Hematopoietic multipotent progenitor cell treated with erythropoietin and hydrocortisone succinate and interleukin-3 and kit ligand, for 17 days (in vitro differentiated cells): ENCODE measurements around the gene BANK1.

Experiments
- DNase-seq: peaks from one replicate; pipeline ENCODE4 v3.0.0-alpha.2; 2015; ENCODE audit warnings: low spot score

The BANK1 gene

GRCh38 chr4:101961144-101961543, 170.6 kb downstream of the BANK1 start:
- DNase-seq, result no peak

- DNase-seq, result no peak
These were observed 177.3 kb downstream of the BANK1 start for GRCh38 chr4:101967697-101968346.

- DNase-seq, result no peak
These were observed 177.8 kb downstream of the BANK1 start for GRCh38 chr4:101968364-101968763.

GRCh38 chr4:101969965-101970364, 179.4 kb downstream of the BANK1 start:
- DNase-seq, result no peak

GRCh38 chr4:101970547-101971155, 180.1 kb downstream of the BANK1 start:
- no peak for DNase-seq

GRCh38 chr4:101972791-101973190, 182.3 kb downstream of the BANK1 start:
- DNase-seq, result no peak

- no peak for DNase-seq
These were observed 182.8 kb downstream of the BANK1 start for GRCh38 chr4:101973361-101973760.

GRCh38 chr4:101977076-101977475, 186.5 kb downstream of the BANK1 start:
- DNase-seq, result no peak

- no peak for DNase-seq
These were observed 191.2 kb downstream of the BANK1 start for GRCh38 chr4:101981756-101982155.

GRCh38 chr4:101983835-101984234, 193.3 kb downstream of the BANK1 start:
- DNase-seq, result no peak

GRCh38 chr4:101987623-101988243, 197.2 kb downstream of the BANK1 start:
- no peak for DNase-seq

GRCh38 chr4:101989551-101989950, 199.0 kb downstream of the BANK1 start:
- DNase-seq, result no peak

GRCh38 chr4:101992446-101992845, 201.9 kb downstream of the BANK1 start:
- no peak for DNase-seq

- no peak for DNase-seq
These were observed 202.7 kb downstream of the BANK1 start for GRCh38 chr4:101993002-101993841.

GRCh38 chr4:101993842-101994775, 203.6 kb downstream of the BANK1 start:
- no peak for DNase-seq

- no peak for DNase-seq
These were observed 217.5 kb downstream of the BANK1 start for GRCh38 chr4:102007959-102008425.

- DNase-seq, result no peak
These were observed 218.2 kb downstream of the BANK1 start for GRCh38 chr4:102008711-102009110.

- DNase-seq, result no peak
These were observed 231.8 kb downstream of the BANK1 start for GRCh38 chr4:102022343-102022742.

- no peak for DNase-seq
These were observed 237.4 kb downstream of the BANK1 start for GRCh38 chr4:102027961-102028360.

GRCh38 chr4:102031406-102031805, 240.9 kb downstream of the BANK1 start:
- no peak for DNase-seq

- no peak for DNase-seq
These were observed 245.5 kb downstream of the BANK1 start for GRCh38 chr4:102036016-102036415.
